SIG-M5 treated with dmso at 0.1 percent for 504 hours (cell line): ENCODE results near the gene KIF16B.
A peak's percentile ranks its signal among the peaks of the same experiment; 100 is the strongest.

Experiments used
- DNase-seq: peaks from one replicate; lab custom pipeline; 2025; ENCODE audit not compliant: unreplicated experiment; lab: John Stamatoyannopoulos, UW

The KIF16B gene

DNA sequence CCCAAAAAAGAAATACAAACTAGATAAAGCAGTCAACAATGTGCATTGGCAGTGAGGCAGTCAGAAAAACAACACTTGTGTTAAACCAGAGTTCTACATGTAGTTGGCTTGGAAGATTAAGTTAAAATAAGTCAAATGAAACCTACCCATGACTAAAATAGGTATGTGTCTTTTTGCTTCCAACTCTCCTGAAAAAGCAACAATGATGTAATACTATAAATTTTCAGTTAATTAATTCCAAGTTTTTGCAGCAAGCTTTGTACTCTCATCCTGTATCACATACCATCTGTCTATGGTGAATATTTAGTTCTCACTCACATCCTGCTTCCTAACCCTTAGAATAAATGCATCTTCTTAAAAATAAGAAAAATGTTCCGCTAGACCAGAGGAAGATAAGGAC lies 261.5 kb downstream of the KIF16B start:
- no peak for DNase-seq

DNA sequence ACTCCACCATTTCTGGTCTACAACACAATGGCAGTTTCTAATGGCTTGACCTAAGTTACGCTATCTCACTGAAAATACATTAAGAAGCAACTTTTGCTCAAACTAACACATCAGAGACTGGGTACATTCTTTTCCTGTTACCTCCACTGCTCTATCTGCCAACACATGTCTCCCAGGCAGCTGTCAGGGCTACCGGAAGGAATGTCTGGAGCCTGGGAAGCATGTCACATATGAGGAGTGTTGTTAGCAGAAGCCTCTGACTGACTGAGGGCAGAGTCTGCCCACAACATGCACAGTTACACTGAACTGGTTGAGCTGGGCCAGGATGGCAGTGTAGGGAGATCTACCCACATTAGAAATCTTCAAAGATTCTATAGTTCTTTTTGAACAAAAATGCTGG lies 264.5 kb downstream of the KIF16B start:
- DNase-seq: no peak

DNA sequence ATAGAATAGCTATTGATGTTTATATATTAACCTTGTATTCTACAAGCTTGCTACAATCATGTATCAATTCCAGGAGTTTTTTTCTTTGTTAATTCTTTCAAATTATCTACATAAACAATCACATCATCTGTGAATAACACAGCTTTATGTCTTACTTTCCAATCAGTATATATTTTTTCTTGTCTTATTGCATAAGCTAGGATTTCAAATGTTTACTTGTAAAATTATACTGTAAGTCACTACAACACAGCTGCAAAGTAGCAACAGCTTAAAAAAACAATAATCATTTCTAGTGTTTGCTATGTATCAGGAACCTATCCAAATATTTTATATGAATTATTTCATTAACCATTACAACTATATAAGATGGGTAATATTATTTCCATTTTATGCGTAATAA lies 270.4 kb downstream of the KIF16B start:
- no peak for DNase-seq

DNA sequence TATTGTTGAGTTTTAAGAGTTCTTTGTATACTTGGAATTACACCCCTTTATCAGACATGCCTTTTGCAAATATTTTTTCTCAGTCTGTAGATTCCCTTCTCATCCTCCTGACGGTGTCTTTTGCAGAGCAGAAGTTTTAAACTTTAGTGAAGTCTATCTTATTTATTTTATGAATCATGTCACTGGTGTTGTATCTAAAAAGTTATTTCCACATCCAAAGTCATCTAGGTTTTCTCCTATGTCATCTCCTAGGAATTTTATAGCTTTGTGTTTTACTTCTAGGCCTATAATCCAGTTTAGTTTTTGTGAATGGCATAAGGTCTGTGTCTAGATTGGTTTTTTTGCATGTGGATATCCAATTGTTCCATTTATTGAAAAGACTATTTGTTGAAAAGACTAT lies 271.3 kb downstream of the KIF16B start:
- DNase-seq: no peak

DNA sequence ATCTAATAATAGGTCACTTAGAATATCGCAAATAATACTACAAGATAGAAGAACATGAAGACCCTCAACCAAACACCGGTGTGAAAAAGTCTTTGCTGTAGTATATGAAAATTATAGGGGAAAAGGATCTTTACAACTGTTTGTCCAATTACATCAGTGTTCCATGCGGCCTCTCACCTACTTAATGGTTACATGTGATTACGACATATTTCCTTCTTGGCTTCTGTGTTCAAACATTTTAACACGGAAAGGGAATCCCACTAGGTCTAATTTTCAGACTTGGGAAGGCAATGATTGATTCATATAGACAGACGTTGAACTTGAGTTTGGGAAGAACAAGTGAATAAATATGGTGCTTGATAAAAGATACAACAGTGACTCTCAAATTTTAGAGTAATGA lies 273.4 kb downstream of the KIF16B start:
- DNase-seq: no peak

DNA sequence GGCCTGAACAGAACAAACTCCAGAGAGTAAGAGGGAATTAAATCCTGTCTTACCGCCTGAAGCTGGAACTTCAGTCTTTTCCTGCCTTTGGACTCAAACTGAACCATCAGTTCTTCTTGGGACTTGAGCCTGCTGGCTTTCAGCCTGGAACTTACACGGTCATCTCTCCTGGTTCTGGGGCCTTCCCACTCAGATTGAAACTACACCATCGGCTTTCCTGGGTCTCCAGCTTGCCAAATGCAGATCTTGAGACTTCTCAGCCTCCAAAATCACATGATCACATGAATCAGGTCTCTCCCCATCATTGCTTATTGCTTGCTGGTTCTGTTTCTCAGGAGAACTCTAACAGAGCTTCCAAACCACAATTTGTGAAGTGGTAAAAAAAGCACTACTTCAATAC lies 276.3 kb downstream of the KIF16B start:
- no peak for DNase-seq

DNA sequence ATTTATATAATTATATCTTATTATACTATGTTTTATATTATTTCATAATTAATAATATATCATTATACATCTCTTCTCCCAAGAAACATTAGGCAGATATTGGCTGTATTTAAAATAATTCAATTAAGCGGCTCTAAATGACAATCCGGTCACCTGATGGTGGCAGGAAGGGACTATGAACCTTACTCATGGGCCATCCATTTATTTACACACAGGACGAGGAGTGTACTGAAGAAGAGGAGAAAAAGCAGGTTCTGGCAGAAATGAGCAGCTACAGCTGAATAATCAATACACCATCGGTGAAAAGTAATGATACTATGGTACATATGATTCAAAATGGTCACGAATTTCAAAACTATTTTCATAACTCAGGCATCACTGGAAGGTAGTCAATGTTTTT lies 277.7 kb downstream of the KIF16B start:
- no peak for DNase-seq

DNA sequence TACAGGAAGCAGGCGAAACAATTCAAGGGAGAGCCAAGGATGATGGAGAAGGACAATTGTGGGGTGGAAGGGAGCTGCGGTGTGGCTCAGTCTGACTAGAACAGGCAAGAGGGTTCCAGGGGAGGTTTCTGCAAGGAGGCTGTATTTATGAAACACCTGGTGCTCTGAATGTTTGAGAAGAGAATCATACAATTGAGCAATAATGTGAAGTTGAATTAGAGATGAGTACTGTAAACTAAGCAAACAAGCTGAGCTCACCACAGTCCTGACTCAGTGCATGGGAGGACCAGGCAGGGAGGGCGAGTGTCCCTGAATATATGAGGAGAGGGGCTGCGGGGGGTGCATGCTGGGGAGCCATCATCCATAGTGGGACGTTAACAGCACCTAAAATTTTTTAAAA lies 279.7 kb downstream of the KIF16B start:
- DNase-seq: no peak

DNA sequence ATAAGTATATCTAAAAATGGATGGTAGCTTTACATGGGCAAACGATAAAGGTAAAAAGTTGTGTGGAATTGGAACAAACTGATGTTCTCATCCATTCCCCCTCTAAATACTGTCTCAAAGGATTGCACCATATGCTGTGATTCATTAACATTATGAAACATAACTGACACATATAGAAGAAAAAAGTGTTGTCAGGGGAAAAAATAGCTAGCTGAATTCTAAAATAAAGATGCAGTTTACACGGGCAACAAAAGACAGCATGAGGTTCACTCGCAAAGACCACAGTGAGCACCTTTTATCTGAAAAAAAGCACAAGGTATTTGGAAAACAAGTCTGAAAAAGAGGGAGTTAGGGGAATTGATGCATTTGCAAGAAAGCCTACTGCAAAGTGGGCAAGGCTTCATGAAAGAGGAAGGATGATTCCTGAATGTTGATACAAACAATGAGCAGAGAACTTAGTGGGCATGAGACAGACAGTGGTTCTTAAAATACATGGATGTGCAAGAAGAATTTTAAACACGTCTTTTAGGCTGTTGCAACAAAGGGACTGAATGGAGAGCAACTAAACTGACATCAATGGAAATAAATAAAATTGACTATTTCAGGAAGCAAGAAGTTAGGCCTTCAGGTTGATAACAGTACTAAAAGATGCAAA lies 280.9 kb downstream of the KIF16B start:
- peak; percentile 75 for DNase-seq

DNA sequence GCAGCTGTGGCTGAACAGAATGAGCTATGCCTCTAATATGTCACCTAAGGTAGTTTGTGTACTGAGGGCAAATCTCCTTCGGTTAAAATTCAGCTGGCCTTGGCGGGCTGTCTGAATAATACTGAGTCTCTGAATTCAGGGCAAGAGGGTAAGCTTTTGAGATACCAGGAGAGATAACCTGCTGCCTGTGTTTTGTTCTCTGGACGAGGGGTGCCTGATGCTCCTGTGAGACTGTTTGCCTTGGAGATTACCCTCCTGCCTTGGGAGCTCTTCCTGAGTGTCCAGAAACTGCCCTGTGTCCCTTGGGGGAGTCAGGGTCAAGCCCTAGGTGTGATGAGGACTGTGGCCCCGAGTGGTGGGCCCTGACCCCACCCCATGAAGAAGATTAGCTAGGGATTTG lies 282.9 kb downstream of the KIF16B start:
- DNase-seq: no peak

DNA sequence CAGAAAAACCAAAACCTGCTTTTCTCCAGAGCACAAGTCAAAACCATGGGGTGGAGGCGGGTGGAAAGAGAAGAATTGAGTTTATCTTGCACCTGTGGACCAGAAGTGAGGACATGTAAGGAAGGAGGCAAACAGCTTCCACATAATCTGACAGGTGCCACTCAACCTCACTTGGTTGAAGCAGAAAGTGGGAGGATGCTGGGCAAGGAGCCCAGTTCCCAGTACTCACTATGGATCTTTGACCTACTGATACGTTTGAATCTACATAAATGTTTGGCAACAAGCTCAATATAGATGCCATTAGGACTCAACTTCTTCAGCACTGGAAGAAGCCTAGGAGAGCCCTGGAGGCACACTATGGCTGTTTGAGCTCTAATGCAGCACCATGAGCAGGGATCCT lies 285.5 kb downstream of the KIF16B start:
- no peak for DNase-seq

DNA sequence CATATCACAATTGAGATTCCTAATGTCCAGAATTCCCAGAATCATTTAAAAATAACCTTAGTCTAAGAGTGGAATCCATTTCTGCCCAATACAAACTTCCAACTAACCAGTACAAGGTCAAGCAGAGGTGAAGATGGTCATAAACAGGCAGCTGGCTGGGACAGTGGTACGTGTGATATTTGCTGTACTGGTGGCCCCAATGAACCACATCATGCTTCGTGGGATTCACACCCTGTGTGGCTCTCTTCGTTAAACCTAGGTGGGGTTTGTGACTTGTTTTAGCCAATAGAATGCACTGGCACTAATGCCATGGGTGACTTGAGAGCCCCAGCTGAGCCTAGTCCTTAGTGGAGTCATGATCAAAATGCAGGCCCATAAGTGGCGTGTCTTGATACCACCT lies 286.6 kb downstream of the KIF16B start:
- no peak for DNase-seq

DNA sequence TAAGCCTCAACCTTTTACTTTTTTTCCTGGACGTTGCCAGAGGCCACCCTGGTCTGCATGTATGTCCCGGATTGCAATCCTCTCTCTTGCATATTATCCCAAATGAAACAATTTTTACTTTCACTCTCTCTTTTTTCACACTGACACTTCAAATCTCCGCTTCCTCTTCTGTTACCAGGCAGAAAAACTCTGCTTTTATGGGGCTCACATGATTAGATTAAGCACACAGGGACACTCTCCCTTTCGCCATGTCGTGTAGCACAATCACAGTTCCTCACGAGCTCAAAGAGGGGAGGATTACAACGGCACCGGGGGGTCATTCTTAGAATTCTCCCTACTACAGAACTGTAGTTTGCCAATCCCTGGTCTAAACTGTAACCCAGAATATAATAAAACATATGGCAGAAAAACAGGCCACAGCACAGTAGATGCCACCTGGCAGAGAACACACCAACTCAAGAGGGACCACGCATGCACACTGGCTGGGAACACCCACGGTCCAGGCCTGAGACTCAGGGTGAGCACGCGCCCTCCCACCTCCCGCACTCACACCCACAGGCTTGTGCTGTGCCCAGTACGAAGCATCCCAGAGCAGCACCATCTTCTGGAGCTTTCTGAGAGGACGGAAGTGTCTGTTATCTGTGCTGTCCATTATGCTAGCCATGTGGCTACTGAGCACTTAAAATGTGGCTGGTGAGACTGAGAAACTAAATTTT lies 288.7 kb downstream of the KIF16B start:
- no peak for DNase-seq

DNA sequence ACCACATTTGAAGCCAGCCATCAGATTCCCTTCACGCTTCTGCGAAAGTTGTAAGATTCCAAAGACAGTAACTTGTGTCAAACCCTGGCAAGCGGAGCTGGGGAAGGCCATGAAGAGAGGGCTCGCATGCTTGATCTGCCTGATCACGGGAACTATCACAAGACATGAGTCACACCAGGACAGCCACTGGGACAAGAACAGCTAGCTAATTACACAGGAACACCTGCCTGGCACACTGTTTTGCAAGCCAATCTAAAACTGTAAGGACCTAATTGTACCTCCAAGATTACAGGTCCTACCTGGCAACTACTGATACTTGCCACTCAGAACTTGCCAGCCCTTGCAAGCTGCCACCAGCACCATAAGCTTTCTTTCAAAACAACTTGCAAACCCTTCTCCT lies 289.3 kb downstream of the KIF16B start:
- DNase-seq: no peak

DNA sequence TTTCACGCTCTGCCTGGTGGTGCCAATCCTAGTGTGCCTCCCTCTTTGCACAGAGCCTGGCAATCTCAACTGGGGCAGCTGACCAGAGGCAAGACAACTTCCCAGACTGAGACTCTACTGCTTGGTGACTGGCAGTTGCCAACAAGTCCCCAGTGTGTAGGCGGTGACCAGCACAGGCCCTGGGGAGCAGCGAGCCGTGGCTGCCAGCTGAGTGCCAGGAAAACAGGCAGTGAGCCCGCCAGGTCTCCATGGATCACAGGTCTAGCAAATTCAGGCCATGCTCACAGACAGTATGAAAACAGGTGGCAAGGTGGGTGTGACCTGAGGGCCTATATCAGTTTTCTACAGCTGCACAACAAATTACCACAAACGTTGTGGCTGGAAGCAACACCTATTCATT lies 289.9 kb downstream of the KIF16B start:
- no peak for DNase-seq

DNA sequence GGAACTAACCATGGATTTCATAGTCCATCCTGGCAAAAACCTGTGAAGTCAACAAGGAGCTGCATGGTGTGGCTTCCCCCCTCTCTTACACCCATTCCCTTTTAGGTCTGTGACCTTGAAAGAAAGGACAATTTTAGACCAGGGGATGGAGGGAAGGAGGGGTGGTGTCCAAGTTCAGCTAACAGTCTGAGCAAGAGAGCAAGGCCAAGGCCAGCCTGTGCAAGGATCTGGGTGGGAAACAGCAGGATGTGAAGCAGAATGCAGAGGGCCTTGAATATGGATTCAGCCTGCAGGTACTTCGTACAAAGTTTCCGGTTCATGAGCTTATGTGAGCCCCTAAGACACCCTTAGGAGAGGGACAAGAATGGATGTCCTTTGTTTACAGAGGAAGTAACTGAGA lies 293.0 kb downstream of the KIF16B start:
- DNase-seq: no peak

DNA sequence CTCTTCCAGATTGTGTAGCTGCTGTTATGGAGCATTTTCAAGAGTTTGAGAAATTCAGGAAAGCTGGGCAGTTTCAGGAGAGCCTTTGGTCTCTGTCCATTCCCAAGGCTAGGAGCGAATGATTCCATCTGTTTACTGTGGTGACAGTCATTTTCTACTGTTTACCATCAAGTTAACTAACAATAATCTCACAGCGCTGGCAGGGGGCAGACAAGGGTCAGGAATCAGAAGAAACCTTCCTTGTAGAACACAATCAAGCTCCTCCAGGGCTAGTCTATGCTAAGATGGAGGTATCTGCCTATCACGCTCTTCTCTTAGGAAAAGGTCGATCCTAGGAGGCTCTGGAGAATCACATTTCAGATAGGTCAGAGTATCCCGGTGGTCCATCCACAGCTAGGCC lies 293.9 kb downstream of the KIF16B start:
- DNase-seq: no peak

DNA sequence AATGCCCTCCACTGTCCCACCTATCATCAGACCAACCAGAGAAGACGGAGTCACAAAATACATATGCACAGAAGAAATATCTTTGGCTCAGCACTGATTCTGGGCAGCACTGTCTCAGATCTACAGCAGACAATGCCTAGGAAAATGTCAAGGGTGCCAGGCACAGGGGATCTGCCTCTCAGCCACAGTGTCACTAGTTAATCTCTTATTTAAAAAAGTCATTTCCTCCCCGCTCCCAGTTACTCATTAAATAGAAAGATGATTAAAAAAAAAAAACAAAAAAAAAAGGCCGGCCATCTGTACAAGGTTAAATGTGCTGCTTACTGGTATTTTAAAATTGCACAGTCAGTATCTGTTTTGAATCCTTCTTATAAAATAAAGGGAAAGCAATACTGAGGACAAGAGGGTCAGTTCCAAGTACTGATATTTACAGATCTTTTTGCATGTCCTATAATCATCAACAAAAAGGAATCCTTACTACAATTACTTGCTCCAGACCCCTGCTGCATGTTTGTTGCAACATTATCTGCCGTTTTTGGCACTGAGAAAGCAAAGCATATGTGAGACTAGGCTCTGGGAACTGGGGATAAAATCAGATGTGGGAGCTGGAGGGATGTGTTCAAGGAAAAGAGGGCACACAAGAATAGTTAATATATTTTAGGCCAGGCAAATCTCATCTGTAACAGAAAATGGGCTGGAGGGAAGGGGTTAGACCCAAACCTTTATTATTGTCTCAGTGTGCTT lies 299.3 kb downstream of the KIF16B start:
- DNase-seq: no peak

DNA sequence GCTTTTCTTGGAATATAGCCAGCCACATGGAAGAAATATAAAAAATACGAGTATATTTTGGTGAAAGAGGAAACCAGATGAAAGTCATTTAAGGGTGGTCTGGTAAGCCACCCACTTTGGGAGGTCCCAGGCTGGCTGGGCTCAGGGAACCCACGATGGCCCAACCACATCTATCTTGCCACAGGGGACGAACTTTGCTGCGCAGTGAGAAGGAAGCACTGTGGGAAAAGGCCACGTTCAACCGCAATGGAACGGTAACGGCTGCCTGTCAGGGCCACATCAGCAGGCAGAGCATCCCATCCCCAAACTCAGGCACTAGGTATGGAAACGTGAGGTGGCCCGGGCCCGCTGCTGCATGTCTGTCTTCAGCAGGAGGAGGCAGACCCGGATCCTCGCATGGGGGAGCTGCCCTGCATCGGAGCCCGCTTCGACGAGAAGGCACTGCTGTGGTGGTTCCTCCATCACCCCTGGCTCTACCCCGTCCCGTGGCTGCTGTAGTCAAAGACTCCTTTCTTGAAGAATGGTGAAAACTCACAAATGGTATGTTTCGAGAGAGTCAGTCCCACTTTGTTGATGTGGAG lies 300.4 kb downstream of the KIF16B start:
- DNase-seq: no peak

DNA sequence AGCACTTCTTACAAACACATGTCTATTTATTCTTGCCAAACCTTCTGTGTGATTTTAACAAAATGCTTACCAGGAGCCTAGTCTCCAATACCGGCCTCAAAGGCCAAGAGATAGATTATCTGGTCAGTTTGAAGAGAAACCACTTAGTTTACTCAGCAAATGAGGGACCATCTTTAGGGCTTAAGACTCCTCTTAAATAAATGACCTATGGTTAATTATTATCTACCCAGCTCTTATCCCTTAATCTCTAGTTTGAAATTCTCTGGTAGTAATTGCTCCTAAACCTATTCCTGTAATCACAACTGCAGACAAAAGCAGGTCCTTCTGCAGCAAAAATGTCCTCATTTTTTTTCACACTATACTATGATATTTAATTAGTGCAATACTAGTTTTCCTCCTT lies 301.8 kb downstream of the KIF16B start:
- no peak for DNase-seq

DNA sequence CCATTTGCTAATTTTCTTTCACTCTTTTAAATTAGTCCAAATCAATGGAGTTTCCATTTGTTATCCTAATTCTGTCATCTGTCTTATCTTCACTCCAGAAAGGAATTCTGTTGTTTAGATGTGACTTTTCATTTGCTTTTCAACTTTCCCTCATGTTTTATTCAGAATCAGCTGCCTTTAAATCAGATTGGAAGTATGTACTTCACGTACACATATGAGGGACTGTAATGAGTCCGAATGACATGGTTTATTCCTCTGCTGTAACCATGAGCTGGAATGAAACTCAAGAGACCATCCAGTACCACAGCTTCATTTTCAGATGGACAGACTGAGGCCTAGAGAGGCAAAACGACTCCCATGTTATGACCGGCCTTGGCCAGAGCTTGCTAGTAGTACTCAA lies 302.3 kb downstream of the KIF16B start:
- no peak for DNase-seq

DNA sequence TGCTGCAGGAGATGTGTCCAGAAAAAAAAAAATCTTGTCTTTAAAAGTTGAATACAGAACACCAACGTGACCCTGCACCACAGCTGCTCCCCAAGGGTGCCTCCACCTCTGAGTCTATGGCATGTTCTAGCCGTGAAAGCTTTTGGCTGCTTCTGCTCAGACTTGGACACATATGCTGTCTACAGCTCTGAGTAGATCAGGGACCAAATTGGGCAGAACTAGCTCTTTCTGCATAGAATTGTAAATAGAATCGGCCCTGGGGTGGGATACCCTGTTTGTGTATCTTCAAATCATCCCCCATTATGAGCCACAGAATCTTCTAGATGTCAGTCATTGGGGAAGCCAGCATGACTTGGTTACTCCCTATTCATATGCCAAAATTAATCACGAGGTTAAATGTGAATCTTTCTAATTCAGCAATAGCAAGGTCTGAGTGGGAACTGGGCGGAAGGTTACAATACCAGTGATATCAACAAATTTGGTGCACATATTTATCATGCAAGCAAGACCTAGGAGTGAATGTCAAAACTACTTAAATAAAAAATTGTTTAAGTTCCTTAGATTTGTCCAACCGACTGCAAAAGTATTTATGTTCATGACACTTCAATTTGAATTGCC lies 302.8 kb downstream of the KIF16B start:
- DNase-seq: no peak
